ENCODE measurements around the gene MAGI2. TPM values are rescaled to one million over a fixed set of nuclear protein-coding genes. Genes with fewer than 3 reads are reported as not detected.

Gene MAGI2
- total RNA-seq, 4 donors from 2014 or later: 0.90 to 2.4 (median 0.99) TPM

- no peak overlapping the region for H3K4me3 ChIP-seq
- no peaks in the 10 kb centered on the region for H3K9me3 ChIP-seq
- in situ Hi-C loops (cut with MboI; ENCODE audit: low sequenced_read_pairs in 4 of 4): no loop called here
- H3K27ac ChIP-seq: no peak overlapping the region
- no peaks in the 10 kb centered on the region for H3K36me3 ChIP-seq
- no peaks in the 10 kb centered on the region for H3K4me1 ChIP-seq
- no peak for ATAC-seq
- intact Hi-C loops (cut with DNase I; ENCODE audit: low total_unique reads): no loop called here
- H3K27me3 ChIP-seq: no peaks in the 10 kb centered on the region
- no peak for TF ChIP-seq POLR2A (IDR thresholded peaks at IDR 0.05)
- TF ChIP-seq, protein P1, sequence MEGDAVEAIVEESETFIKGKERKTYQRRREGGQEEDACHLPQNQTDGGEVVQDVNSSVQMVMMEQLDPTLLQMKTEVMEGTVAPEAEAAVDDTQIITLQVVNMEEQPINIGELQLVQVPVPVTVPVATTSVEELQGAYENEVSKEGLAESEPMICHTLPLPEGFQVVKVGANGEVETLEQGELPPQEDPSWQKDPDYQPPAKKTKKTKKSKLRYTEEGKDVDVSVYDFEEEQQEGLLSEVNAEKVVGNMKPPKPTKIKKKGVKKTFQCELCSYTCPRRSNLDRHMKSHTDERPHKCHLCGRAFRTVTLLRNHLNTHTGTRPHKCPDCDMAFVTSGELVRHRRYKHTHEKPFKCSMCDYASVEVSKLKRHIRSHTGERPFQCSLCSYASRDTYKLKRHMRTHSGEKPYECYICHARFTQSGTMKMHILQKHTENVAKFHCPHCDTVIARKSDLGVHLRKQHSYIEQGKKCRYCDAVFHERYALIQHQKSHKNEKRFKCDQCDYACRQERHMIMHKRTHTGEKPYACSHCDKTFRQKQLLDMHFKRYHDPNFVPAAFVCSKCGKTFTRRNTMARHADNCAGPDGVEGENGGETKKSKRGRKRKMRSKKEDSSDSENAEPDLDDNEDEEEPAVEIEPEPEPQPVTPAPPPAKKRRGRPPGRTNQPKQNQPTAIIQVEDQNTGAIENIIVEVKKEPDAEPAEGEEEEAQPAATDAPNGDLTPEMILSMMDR (IDR thresholded peaks at IDR 0.05 in 4 of 5, conservative IDR thresholded peaks at IDR 0.05 in 1 of 5): no peak
- DNase-seq: no peak
Measured at GRCh38 chr7:79347351-79347750, 106.1 kb downstream of the MAGI2 start.

DNA sequence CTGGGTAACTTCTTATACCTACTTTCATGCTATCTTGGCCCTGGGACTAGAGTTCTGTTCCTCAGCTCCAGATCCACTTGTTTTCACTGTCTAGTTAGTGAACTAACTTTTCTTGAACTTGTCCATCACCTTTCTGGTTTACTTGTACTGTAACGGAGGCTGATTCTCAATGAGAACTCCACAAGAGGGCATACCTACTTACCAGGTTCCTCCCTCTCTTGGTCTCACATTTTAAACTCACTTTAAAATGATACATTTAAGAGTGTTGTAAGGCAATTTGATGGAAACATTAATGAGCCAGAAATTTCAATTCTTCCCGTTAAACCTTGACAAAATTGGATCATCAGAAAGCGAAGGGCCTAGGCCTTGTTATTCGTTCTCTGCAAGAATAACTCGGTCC, 111.6 kb downstream of the MAGI2 start:
- Histone ChIP-seq H3K27ac (no peak overlapping the region), H3K27me3 (no peaks in the 10 kb centered on the region), H3K36me3 (no peaks in the 10 kb centered on the region), H3K4me3 (no peak overlapping the region), H3K4me1 (no peaks in the 10 kb centered on the region), H3K9me3 (no peaks in the 10 kb centered on the region)
- ATAC-seq (no peak), DNase-seq (no peak)
- intact Hi-C loops (cut with DNase I; ENCODE audit: low total_unique reads) (no loop called here), in situ Hi-C loops (cut with MboI; ENCODE audit: low sequenced_read_pairs in 4 of 4) (no loop called here)
- TF ChIP-seq, protein P1 (IDR thresholded peaks at IDR 0.05 in 4 of 5, conservative IDR thresholded peaks at IDR 0.05 in 1 of 5): no peak
- no peak for TF ChIP-seq POLR2A (IDR thresholded peaks at IDR 0.05)

DNA sequence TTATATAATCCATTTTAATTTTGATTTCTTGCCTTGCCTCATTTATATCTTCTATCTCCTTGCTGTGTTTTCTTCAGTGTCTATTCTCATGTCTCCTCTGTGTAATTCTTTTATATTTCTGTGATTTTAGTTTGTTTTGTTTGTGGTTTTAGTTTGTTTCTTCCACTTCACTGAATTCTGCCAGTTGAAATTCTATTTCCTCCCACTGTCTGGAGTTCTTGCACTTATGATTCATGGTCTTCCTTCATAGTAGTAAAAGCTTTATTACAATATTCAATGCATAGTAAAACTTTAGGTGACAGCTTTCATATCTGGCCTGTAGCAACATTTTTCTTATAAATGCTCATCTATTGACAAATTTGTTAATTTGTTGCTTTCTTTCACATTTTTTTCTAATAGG, 113.3 kb downstream of the MAGI2 start:
- Histone ChIP-seq H3K9me3 (no peaks in the 10 kb centered on the region), H3K4me3 (no peak overlapping the region), H3K27ac (no peak overlapping the region), H3K4me1 (no peaks in the 10 kb centered on the region), H3K27me3 (no peaks in the 10 kb centered on the region), H3K36me3 (no peaks in the 10 kb centered on the region)
- DNase-seq (no peak), ATAC-seq (no peak)
- TF ChIP-seq, protein P1 (IDR thresholded peaks at IDR 0.05 in 4 of 5, conservative IDR thresholded peaks at IDR 0.05 in 1 of 5): no peak
- TF ChIP-seq POLR2A (IDR thresholded peaks at IDR 0.05): no peak
- in situ Hi-C loops (cut with MboI; ENCODE audit: low sequenced_read_pairs in 4 of 4) (no loop called here), intact Hi-C loops (cut with DNase I; ENCODE audit: low total_unique reads) (no loop called here)

GRCh38 chr7:79339208-79339925, 114.1 kb downstream of the MAGI2 start:
- in situ Hi-C loops (cut with MboI; ENCODE audit: low sequenced_read_pairs in 4 of 4): no loop called here
- Histone ChIP-seq H3K4me1 (no peaks in the 10 kb centered on the region), H3K27ac (no peak overlapping the region), H3K4me3 (no peak overlapping the region), H3K9me3 (no peaks in the 10 kb centered on the region), H3K27me3 (no peaks in the 10 kb centered on the region), H3K36me3 (no peaks in the 10 kb centered on the region)
- no peak for TF ChIP-seq POLR2A (IDR thresholded peaks at IDR 0.05)
- TF ChIP-seq, protein P1 (IDR thresholded peaks at IDR 0.05 in 4 of 5, conservative IDR thresholded peaks at IDR 0.05 in 1 of 5): no peak
- ATAC-seq (no peak), DNase-seq (no peak)
- intact Hi-C loops (cut with DNase I; ENCODE audit: low total_unique reads): no loop called here

DNA sequence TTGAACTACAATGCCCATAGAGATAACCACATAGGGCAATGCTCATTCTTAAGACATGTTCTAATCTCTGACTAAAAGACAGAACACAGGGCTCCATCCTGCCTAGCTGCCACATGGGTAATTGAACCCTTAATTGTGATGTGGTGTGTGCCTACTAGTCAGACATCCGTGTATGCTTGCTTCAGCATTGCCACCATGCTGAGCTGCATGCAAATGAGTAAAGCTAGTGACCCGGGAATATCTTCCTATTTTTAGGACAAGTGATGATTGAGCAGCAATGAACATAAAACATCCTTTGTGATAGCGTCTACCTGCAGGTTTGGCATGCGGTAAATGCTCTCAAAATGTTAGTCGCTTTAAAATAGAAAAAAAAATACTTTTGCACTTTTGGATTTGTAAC, 115.8 kb downstream of the MAGI2 start:
- Histone ChIP-seq H3K27ac (no peak overlapping the region), H3K4me3 (no peak overlapping the region), H3K36me3 (no peaks in the 10 kb centered on the region), H3K4me1 (no peaks in the 10 kb centered on the region), H3K27me3 (no peaks in the 10 kb centered on the region), H3K9me3 (no peaks in the 10 kb centered on the region)
- ATAC-seq (no peak), DNase-seq (no peak)
- intact Hi-C loops (cut with DNase I; ENCODE audit: low total_unique reads) (no loop called here), in situ Hi-C loops (cut with MboI; ENCODE audit: low sequenced_read_pairs in 4 of 4) (no loop called here)
- TF ChIP-seq, protein P1 (IDR thresholded peaks at IDR 0.05 in 4 of 5, conservative IDR thresholded peaks at IDR 0.05 in 1 of 5): no peak
- TF ChIP-seq POLR2A (IDR thresholded peaks at IDR 0.05): no peak
